SK-N-SH (cell line): ENCODE results near the gene IGF2R. TPM values are rescaled to one million over a fixed set of nuclear protein-coding genes. Genes with fewer than 3 reads are reported as not detected.

ENCODE experiments used
- CTCF ChIA-PET: fragments of 300-600, 350-600 bp; formaldehyde crosslinking; extraction: SDS; loops from one replicate; lab custom pipeline; 2021; lab: Yijun Ruan, JAX
- POLR2A ChIA-PET: fragments of 350-600 bp; sonication (Branson Sonifier 250); formaldehyde crosslinking; extraction: SDS; loops from one replicate; lab custom pipeline; 2020; ENCODE audit warnings: antibody characterized with exemption, inconsistent platforms; lab: Yijun Ruan, JAX
- DNase-seq: peaks from one replicate; pipeline ENCODE4 v3.0.0; 2012
- H2AFZ ChIP-seq: fragments of 200-600 bp; sonication (generic); 2 replicates; pipeline ENCODE4 v1.8.1; 2016; ENCODE audit warnings: antibody characterized with exemption, mild to moderate bottlenecking, low read depth
- H3F3A ChIP-seq: fragments of 200-600 bp; sonication (generic); replicated peaks from 2 replicates; pipeline ENCODE3; 2016; ENCODE audit warnings: antibody characterized with exemption, mild to moderate bottlenecking; ENCODE audit not compliant: insufficient read depth
- H3K27ac ChIP-seq, 2 experiments: fragments of 200-500 bp in 1 of 2; fragments of 200-600 bp in 1 of 2; sonication (Bioruptor generic) in 1 of 2; sonication (generic), shearing (Covaris generic) in 1 of 2; 2 replicates each; pipeline versions ENCODE4 v1.5.1 to v1.6.1; 2014 to 2016; ENCODE audit warnings: low read depth in 2 of 2, inconsistent platforms in 1 of 2, low read length in 1 of 2, mild to moderate bottlenecking in 1 of 2, mixed read lengths in 1 of 2
- H3K27me3 ChIP-seq: fragments of 200-600 bp; sonication (generic), shearing (Covaris generic); 2 replicates; pipeline ENCODE4 v1.6.1; 2016; ENCODE audit warnings: mixed run types; ENCODE audit not compliant: insufficient read depth
- H3K36me3 ChIP-seq, 2 experiments: fragments of 200-500 bp in 1 of 2; fragments of 200-600 bp in 1 of 2; sonication (Bioruptor generic) in 1 of 2; sonication (generic) in 1 of 2; replicated peaks in 1 of 2; 2 replicates each; pipeline versions ENCODE3 to v1.5.1; 2014 to 2016; ENCODE audit warnings: low read length in 1 of 2, mild to moderate bottlenecking in 1 of 2; ENCODE audit not compliant: insufficient read depth in 2 of 2, control insufficient read depth in 1 of 2
- H3K4me1 ChIP-seq, 2 experiments: fragments of 200-500 bp in 1 of 2; fragments of 200-600 bp in 1 of 2; sonication (Bioruptor generic) in 1 of 2; sonication (generic), shearing (Covaris generic) in 1 of 2; 2 replicates each; pipeline versions ENCODE4 v1.5.1 to v1.6.1; 2014 to 2016; ENCODE audit warnings: low read depth in 1 of 2, low read length in 1 of 2, mixed run types in 1 of 2; ENCODE audit not compliant: insufficient read depth in 2 of 2, control insufficient read depth in 1 of 2
- H3K4me2 ChIP-seq: fragments of 200-600 bp; sonication (generic), shearing (Covaris generic); 2 replicates; pipeline ENCODE4 v1.6.1; 2017; ENCODE audit warnings: mixed run types
- H3K4me3 ChIP-seq, 2 experiments: fragments of 200-500 bp in 1 of 2; fragments of 200-600 bp in 1 of 2; sonication (Bioruptor generic) in 1 of 2; sonication (generic), shearing (Covaris generic) in 1 of 2; 2 replicates each; pipeline versions ENCODE4 v1.5.1 to v1.8.1; 2014 to 2016; ENCODE audit warnings: low read depth in 2 of 2, inconsistent platforms in 1 of 2, low read length in 1 of 2, mild to moderate bottlenecking in 1 of 2, mixed read lengths in 1 of 2, moderate library complexity in 1 of 2
- H3K79me2 ChIP-seq: fragments of 200-600 bp; sonication (generic); 2 replicates; pipeline ENCODE4 v1.8.1; 2017; ENCODE audit warnings: mild to moderate bottlenecking; ENCODE audit not compliant: insufficient read depth
- H3K9ac ChIP-seq: fragments of 200-600 bp; sonication (generic); 2 replicates; pipeline ENCODE4 v1.6.1; 2017; ENCODE audit warnings: mixed run types
- H3K9me2 ChIP-seq: fragments of 200-600 bp; sonication (generic); 2 replicates; pipeline ENCODE4 v1.6.1; 2017; ENCODE audit warnings: mixed run types
- H3K9me3 ChIP-seq: fragments of 200-600 bp; sonication (generic); 2 replicates; pipeline ENCODE4 v1.6.1; 2017; ENCODE audit warnings: mixed run types, mild to moderate bottlenecking, moderate library complexity
- H4K20me1 ChIP-seq: fragments of 200-600 bp; sonication (generic); 2 replicates; pipeline ENCODE4 v1.6.1; 2017; ENCODE audit warnings: mild to moderate bottlenecking, mixed run types; ENCODE audit not compliant: insufficient read depth
- EZH2phosphoT487 ChIP-seq: fragments of 200-600 bp; sonication (generic); IDR thresholded peaks from 2 replicates; pipeline ENCODE4 v1.6.1; 2017; ENCODE audit warnings: low read depth, mixed run types, mild to moderate bottlenecking, antibody characterized with exemption, moderate library complexity, borderline replicate concordance
- FOSL2 ChIP-seq: IDR thresholded peaks from 2 replicates; pipeline ENCODE4 v1.4.0; 2012; ENCODE audit warnings: low read depth, mild to moderate bottlenecking, moderate library complexity, borderline replicate concordance
- FOXJ3 ChIP-seq: sonication (generic); formaldehyde crosslinking; IDR thresholded peaks from 2 replicates; pipeline ENCODE4 v1.5.1; 2020; ENCODE audit warnings: mild to moderate bottlenecking, missing genetic modification reagents
- GATA2 ChIP-seq: sonication (generic); formaldehyde crosslinking; IDR thresholded peaks from 2 replicates; pipeline ENCODE4 v1.5.0; 2020; ENCODE audit warnings: mild to moderate bottlenecking, missing genetic modification reagents
- IRF3 ChIP-seq: fragments of 150-350 bp; IDR thresholded peaks from 2 replicates; pipeline ENCODE4 v1.6.1; 2016; ENCODE audit warnings: mild to moderate bottlenecking, low read depth, low read length
- MAX ChIP-seq: IDR thresholded peaks from 2 replicates; pipeline ENCODE4 v1.4.0; 2012; ENCODE audit warnings: low read depth
- NFIC ChIP-seq: IDR thresholded peaks from 2 replicates; pipeline ENCODE4 v1.4.0; 2012; ENCODE audit warnings: borderline replicate concordance
- PBX3 ChIP-seq: IDR thresholded peaks from 2 replicates; pipeline ENCODE4; 2012
- RAD21 ChIP-seq: IDR thresholded peaks from 2 replicates; pipeline ENCODE4 v1.6.1; 2012; ENCODE audit warnings: mild to moderate bottlenecking, low read length
- RCOR1 ChIP-seq: fragments of 150-350 bp; IDR thresholded peaks from 2 replicates; pipeline ENCODE4 v1.6.1; 2017; ENCODE audit warnings: antibody characterized with exemption, low read length
- RFX5 ChIP-seq: IDR thresholded peaks from 2 replicates; pipeline ENCODE4 v1.6.1; 2012; ENCODE audit warnings: mild to moderate bottlenecking, improper control_type of control experiment, low read length
- SIN3A ChIP-seq: IDR thresholded peaks from 2 replicates; pipeline ENCODE4 v1.6.1; 2012; ENCODE audit warnings: low read depth, mild to moderate bottlenecking, low read length, moderate library complexity, borderline replicate concordance
- SMC3 ChIP-seq: IDR thresholded peaks from 2 replicates; pipeline ENCODE4 v1.6.1; 2012; ENCODE audit warnings: low read depth, low read length, improper control_type of control experiment
- TAF1 ChIP-seq: IDR thresholded peaks from 2 replicates; pipeline ENCODE4 v1.6.1; 2012; ENCODE audit warnings: low read depth, mild to moderate bottlenecking, low read length, moderate library complexity, borderline replicate concordance
- USF2 ChIP-seq: fragments of 150-350 bp; IDR thresholded peaks from 2 replicates; pipeline ENCODE4 v1.6.1; 2017; ENCODE audit warnings: antibody characterized with exemption, low read length, low read depth, borderline replicate concordance
- YY1 ChIP-seq: IDR thresholded peaks from 2 replicates; pipeline ENCODE4 v1.4.0; 2012; ENCODE audit warnings: low read depth, mild to moderate bottlenecking
- ZBTB33 ChIP-seq: IDR thresholded peaks from 2 replicates; pipeline ENCODE4 v1.4.0; 2012; ENCODE audit warnings: low read depth, borderline replicate concordance
- WGBS: methylation state at CpG from one replicate; pipeline ENCODE4 v1.1.6; 2017; ENCODE audit warnings: low lambda C conversion rate; 5-methylcytosine and 5-hydroxymethylcytosine counted together
- polyA plus RNA-seq, 3 experiments: library from polyadenylated mRNA; depleted of rRNA; stranded (reverse); fragments of >200 nt; gene quantifications; 2 replicates each; pipeline ENCODE4 v1.2.3, GENCODE V29; 2012

IGF2R gene
- polyA plus RNA-seq, 1 of the 3 experiments (the other 2 are of a cell fraction), result 45.0 TPM

- peak overlapping the region in 1 of 2 experiments; percentile 76; a peak in 1 of 4 replicates for H3K27ac ChIP-seq
- no peak overlapping the region for H3K4me3 ChIP-seq
- H3K27me3 ChIP-seq, result no peaks in the 10 kb centered on the region
- peaks cover 7 to 9% of the 10 kb centered on the region in 2 experiments; a peak in 3 of 4 replicates for H3K4me1 ChIP-seq
- H3F3A ChIP-seq, result no peaks in the 10 kb centered on the region
- no peaks in the 10 kb centered on the region; the same call in 1 of the 2 replicates for H4K20me1 ChIP-seq
- H3K79me2 ChIP-seq, result peaks cover 6% of the 10 kb centered on the region; the same call in 1 of the 2 replicates
- no peaks in the 10 kb centered on the region for H3K9me3 ChIP-seq
- POLR2A ChIA-PET, result no interaction called here
- H3K4me2 ChIP-seq, result no peak overlapping the region
- H3K9ac ChIP-seq, result no peak overlapping the region
- peaks cover 27 to 55% of the 10 kb centered on the region in 2 experiments for H3K36me3 ChIP-seq
- no peak for DNase-seq
- 93% methylated on average over 8 of the region's 8 CpGs for WGBS
- TF ChIP-seq ZBTB33, result no peak
- no peak for TF ChIP-seq RFX5
- no peak for TF ChIP-seq FOSL2
- no peak for TF ChIP-seq YY1
- TF ChIP-seq SIN3A, result no peak
- TF ChIP-seq PBX3, result no peak
- no peak for TF ChIP-seq MAX
- no peak for TF ChIP-seq FOXJ3 (CRISPR knock-in tag)
- TF ChIP-seq GATA2 (CRISPR knock-in tag), result no peak
- TF ChIP-seq IRF3, result no peak
- TF ChIP-seq SMC3, result no peak
- no peak for TF ChIP-seq EZH2phosphoT487
- no peak for TF ChIP-seq USF2
- TF ChIP-seq RCOR1, result no peak
- no peak for TF ChIP-seq RAD21
- no peak for TF ChIP-seq TAF1
- TF ChIP-seq NFIC, result no peak
- TF ChIP-seq, all 33 proteins: peak for 0
- CTCF ChIA-PET, result interaction anchor here (0.6 to 1.0 kb wide), 2 partner anchors 16 to 38 kb away, joined by 3 read pairs; no protein-coding TSS in a partner anchor
- Histone ChIP-seq H3K9me2 (no peaks in the 10 kb centered on the region), H2AFZ (no peak overlapping the region)
Observed at GRCh38 chr6:160028487-160029275, 59.8 kb downstream of the IGF2R start.
